Measurements from ENCODE around the gene AHRR.

Gene AHRR

GRCh38 chr5:440401-441201 lies 119.1 kb downstream of the AHRR start:
- TF ChIP-seq, protein P1, sequence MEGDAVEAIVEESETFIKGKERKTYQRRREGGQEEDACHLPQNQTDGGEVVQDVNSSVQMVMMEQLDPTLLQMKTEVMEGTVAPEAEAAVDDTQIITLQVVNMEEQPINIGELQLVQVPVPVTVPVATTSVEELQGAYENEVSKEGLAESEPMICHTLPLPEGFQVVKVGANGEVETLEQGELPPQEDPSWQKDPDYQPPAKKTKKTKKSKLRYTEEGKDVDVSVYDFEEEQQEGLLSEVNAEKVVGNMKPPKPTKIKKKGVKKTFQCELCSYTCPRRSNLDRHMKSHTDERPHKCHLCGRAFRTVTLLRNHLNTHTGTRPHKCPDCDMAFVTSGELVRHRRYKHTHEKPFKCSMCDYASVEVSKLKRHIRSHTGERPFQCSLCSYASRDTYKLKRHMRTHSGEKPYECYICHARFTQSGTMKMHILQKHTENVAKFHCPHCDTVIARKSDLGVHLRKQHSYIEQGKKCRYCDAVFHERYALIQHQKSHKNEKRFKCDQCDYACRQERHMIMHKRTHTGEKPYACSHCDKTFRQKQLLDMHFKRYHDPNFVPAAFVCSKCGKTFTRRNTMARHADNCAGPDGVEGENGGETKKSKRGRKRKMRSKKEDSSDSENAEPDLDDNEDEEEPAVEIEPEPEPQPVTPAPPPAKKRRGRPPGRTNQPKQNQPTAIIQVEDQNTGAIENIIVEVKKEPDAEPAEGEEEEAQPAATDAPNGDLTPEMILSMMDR (IDR thresholded peaks at IDR 0.05; ENCODE audit: control insufficient read depth, extremely low read depth, insufficient read depth), result no peak
- DNase-seq (ENCODE audit: low read depth), result no peak
- H3K4me3 ChIP-seq (ENCODE audit: low read depth, low read length), result no peak overlapping the region

- peak overlapping the region; percentile 99 for H3K4me3 ChIP-seq (ENCODE audit: low read depth, low read length)
- no peak for DNase-seq (ENCODE audit: low read depth)
- TF ChIP-seq, protein P1 (IDR thresholded peaks at IDR 0.05; ENCODE audit: control insufficient read depth, extremely low read depth, insufficient read depth), result no peak
These were observed 120.5 kb downstream of the AHRR start for GRCh38 chr5:441996-442334.

DNA sequence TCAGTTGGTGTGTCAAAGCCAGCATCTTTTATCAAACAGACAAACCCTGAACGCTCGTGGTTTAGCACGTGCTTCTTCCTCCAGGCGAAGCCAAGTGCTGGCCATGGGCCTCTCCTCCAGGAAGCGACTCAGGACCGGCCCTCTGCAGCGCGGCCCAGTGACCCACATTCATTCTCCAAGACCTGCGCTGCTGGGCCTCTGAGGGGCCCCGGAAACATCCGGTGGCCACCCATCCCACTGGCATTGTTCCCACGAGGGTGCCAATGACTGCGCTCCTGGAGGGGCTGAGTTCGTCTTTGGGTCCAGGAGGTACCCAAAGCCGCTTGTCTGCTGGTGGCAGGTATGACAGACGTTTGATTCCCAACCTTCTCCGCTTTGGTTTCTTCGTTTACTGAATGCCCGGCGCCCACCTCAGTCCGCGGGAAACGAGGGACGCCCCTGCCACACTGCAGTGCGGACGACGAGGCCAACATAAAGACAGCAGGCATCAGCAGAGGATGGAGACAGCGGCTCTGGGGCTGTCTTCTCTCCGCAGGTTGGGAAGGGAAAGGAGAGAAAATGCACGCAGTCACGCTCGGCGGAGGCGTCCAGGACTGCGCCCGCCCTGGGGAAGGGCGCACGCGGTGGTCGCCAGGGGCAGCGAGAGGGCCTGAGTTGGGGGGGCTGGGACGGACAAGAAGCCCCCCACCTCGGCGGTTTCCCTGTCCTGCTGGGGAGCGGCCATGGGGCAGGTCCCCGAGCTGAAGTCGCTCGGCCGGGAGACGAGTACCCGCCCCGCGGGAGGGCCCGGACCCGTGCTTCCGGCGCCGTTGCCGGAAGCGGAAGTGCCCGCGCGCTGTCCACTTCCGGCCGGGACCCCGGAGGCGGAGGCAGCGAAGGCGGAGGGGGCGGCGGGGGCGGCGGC lies 121.1 kb downstream of the AHRR start, which contains the start of gene EXOC3:
TSS of gene EXOC3 (plus strand) at position 842 of the 904 bp plus-strand sequence. CDS start 3,030 bp downstream, outside the sequence.
- peak within 1 kb of the TSS; percentile 99 for H3K4me3 ChIP-seq (ENCODE audit: low read depth, low read length)
- TF ChIP-seq, protein P1 (IDR thresholded peaks at IDR 0.05; ENCODE audit: control insufficient read depth, extremely low read depth, insufficient read depth), result no peak
- DNase-seq (ENCODE audit: low read depth), result peak; percentile 11

- no peak for DNase-seq (ENCODE audit: low read depth)
- TF ChIP-seq, protein P1 (IDR thresholded peaks at IDR 0.05; ENCODE audit: control insufficient read depth, extremely low read depth, insufficient read depth), result no peak
- peak overlapping the region; percentile 99 for H3K4me3 ChIP-seq (ENCODE audit: low read depth, low read length)
These were observed 122.0 kb downstream of the AHRR start for GRCh38 chr5:443239-444151.

- peak overlapping the region; percentile 99 for H3K4me3 ChIP-seq (ENCODE audit: low read depth, low read length)
- TF ChIP-seq, protein P1 (IDR thresholded peaks at IDR 0.05; ENCODE audit: control insufficient read depth, extremely low read depth, insufficient read depth), result no peak
- DNase-seq (ENCODE audit: low read depth), result no peak
These were observed 122.7 kb downstream of the AHRR start for GRCh38 chr5:444226-444625.

GRCh38 chr5:445591-445990 lies 124.1 kb downstream of the AHRR start:
- no peak overlapping the region for H3K4me3 ChIP-seq (ENCODE audit: low read depth, low read length)
- TF ChIP-seq, protein P1 (IDR thresholded peaks at IDR 0.05; ENCODE audit: control insufficient read depth, extremely low read depth, insufficient read depth), result no peak
- no peak for DNase-seq (ENCODE audit: low read depth)

Measured in LNCaP clone FGC (cell line).